HepG2 (cell line): ENCODE results near the gene PCDHGB2. TPM values are rescaled to one million over a fixed set of nuclear protein-coding genes. Genes with fewer than 3 reads are reported as not detected.
A peak's percentile ranks its signal among the peaks of the same experiment; 100 is the strongest.

Source experiments
- ATAC-seq: fragments of 200-7000 bp; cut with Tn5 transposase; 3 replicates; pipeline ENCODE4 v1.9.1; 2020; ENCODE audit warnings: mild to moderate bottlenecking, moderate library complexity
- BruUV-seq: library from RNA; stranded (reverse); fragments of 400-500 nt; replicated peaks from 2 replicates; lab custom pipeline; 2021; lab: Mats Ljungman, UMichigan
- CTCF ChIA-PET: fragments of 300-600 bp; formaldehyde crosslinking; extraction: SDS; loops from one replicate; lab custom pipeline; 2021; ENCODE audit warnings: low total read pairs, inconsistent platforms, low intra/inter-chr PET ratio; lab: Yijun Ruan, JAX
- POLR2A ChIA-PET: fragments of 350-600 bp; sonication (Branson Sonifier 250); formaldehyde crosslinking; loops from one replicate; lab custom pipeline; 2020; ENCODE audit warnings: antibody characterized with exemption, inconsistent platforms; lab: Yijun Ruan, JAX
- DNase-seq: peaks from one replicate; pipeline ENCODE4 v3.0.0-alpha.2; 2015; ENCODE audit warnings: low spot score
- FAIRE-seq: peaks from 3 replicates; lab custom pipeline; 2011; peaks lifted over from hg19 to GRCh38; lab: Jason Lieb, UNC
- H2AFZ ChIP-seq: one replicate; pipeline ENCODE4 v1.6.1; 2011; ENCODE audit warnings: low read length, inconsistent platforms
- H3K27ac ChIP-seq: fragments of 300-600 bp; 3 replicates; pipeline ENCODE4 v1.8.0; 2011; ENCODE audit warnings: mixed run types, mild to moderate bottlenecking, mixed read lengths, low read length, inconsistent platforms; ENCODE audit not compliant: insufficient read depth; ENCODE audit errors: extremely low read length
- H3K27me3 ChIP-seq, 2 experiments: fragments of 200-600 bp in 1 of 2; 2 replicates in 1 of 2; 3 replicates in 1 of 2; pipeline versions ENCODE4 v1.6.0 to v1.8.0; 2011; ENCODE audit warnings: low read length in 2 of 2, mild to moderate bottlenecking in 2 of 2, moderate library complexity in 2 of 2, inconsistent platforms in 1 of 2; ENCODE audit not compliant: insufficient read depth in 2 of 2, control insufficient read depth in 1 of 2
- H3K36me3 ChIP-seq, 2 experiments: fragments of 200-600 bp in 1 of 2; replicated peaks in 1 of 2; 2 replicates in 1 of 2; 3 replicates in 1 of 2; pipeline versions ENCODE4 v1.5.1 to v1.8.0; 2011; ENCODE audit warnings: low read length in 2 of 2, inconsistent platforms in 1 of 2; ENCODE audit not compliant: insufficient read depth in 2 of 2, control insufficient read depth in 1 of 2
- H3K4me1 ChIP-seq: 2 replicates; pipeline ENCODE4 v1.5.1; 2012; ENCODE audit warnings: low read length, inconsistent platforms; ENCODE audit not compliant: insufficient read depth
- H3K4me2 ChIP-seq: 2 replicates; pipeline ENCODE4 v1.6.0; 2011; ENCODE audit warnings: low read depth, low read length, inconsistent platforms
- H3K4me3 ChIP-seq, 3 experiments: fragments of 200-600 bp in 1 of 3; sonication (generic), shearing (Covaris generic) in 1 of 3; replicated peaks in 1 of 3; 2 replicates each; pipeline ENCODE4 v1.5.1; 2011 to 2016; ENCODE audit warnings: low read length in 3 of 3, inconsistent platforms in 2 of 3, low read depth in 2 of 3, mild to moderate bottlenecking in 2 of 3, control low read depth in 1 of 3, mixed read lengths in 1 of 3; ENCODE audit not compliant: insufficient read depth in 1 of 3
- H3K79me2 ChIP-seq: one replicate; pipeline ENCODE4 v1.6.1; 2011; ENCODE audit warnings: low read length, inconsistent platforms; ENCODE audit not compliant: insufficient read depth
- H3K9ac ChIP-seq: 2 replicates; pipeline ENCODE4 v1.6.0; 2011; ENCODE audit warnings: mild to moderate bottlenecking, low read depth, low read length, inconsistent platforms; ENCODE audit not compliant: insufficient read depth
- H3K9me3 ChIP-seq: 2 replicates; pipeline ENCODE4 v1.5.1; 2012; ENCODE audit warnings: mild to moderate bottlenecking, low read length
- H4K20me1 ChIP-seq: 2 replicates; pipeline ENCODE4 v1.6.0; 2011; ENCODE audit warnings: inconsistent platforms, mild to moderate bottlenecking, low read length, moderate library complexity; ENCODE audit not compliant: insufficient read depth
- ADNP ChIP-seq: sonication (generic); formaldehyde crosslinking; IDR thresholded peaks from 2 replicates; pipeline ENCODE4 v1.4.0; 2020; ENCODE audit warnings: missing genetic modification reagents
- BORCS8-MEF2B ChIP-seq: sonication (generic); formaldehyde crosslinking; IDR thresholded peaks from 2 replicates; pipeline ENCODE4 v1.8.0; 2022; ENCODE audit warnings: mild to moderate bottlenecking, missing genetic modification reagents
- CBX1 ChIP-seq: IDR thresholded peaks from one replicate; pipeline ENCODE4 v1.6.1; 2016; ENCODE audit warnings: antibody characterized with exemption, low read depth
- CREM ChIP-seq, 2 experiments: sonication (generic) in 1 of 2; formaldehyde crosslinking in 1 of 2; IDR thresholded peaks; 2 replicates each; pipeline versions ENCODE4 v1.4.0 to v1.6.1; 2016 to 2020; ENCODE audit warnings: antibody characterized with exemption in 1 of 2, mild to moderate bottlenecking in 1 of 2, missing genetic modification reagents in 1 of 2
- FOXK2 ChIP-seq: fragments of 450-650 bp; IDR thresholded peaks from 2 replicates; pipeline ENCODE4 v1.6.1; 2016
- GATAD1 ChIP-seq: IDR thresholded peaks from 2 replicates; pipeline ENCODE4 v1.6.1; 2016; ENCODE audit warnings: missing genetic modification reagents, missing compliant biosample characterization
- KAT2B ChIP-seq: fragments of 150-350 bp; IDR thresholded peaks from 2 replicates; pipeline ENCODE4 v1.6.1; 2014; ENCODE audit warnings: low read depth, low read length, borderline replicate concordance
- KLF12 ChIP-seq: sonication (generic); formaldehyde crosslinking; IDR thresholded peaks from 2 replicates; pipeline ENCODE4 v1.4.0; 2020; ENCODE audit warnings: missing genetic modification reagents, borderline replicate concordance
- RNF2 ChIP-seq: fragments of 450-650 bp; conservative IDR thresholded peaks from 2 replicates; pipeline ENCODE4 v1.6.1; 2016; ENCODE audit warnings: low read depth
- RORA ChIP-seq: sonication (generic); formaldehyde crosslinking; IDR thresholded peaks from 2 replicates; pipeline ENCODE4 v1.5.0; 2020; ENCODE audit warnings: mild to moderate bottlenecking, missing genetic modification reagents, moderate library complexity
- SMYD3 ChIP-seq: sonication (generic); formaldehyde crosslinking; IDR thresholded peaks from 2 replicates; pipeline ENCODE4 v1.8.1; 2023; ENCODE audit warnings: mild to moderate bottlenecking, missing genetic modification reagents
- SP4 ChIP-seq: sonication (generic); formaldehyde crosslinking; IDR thresholded peaks from 2 replicates; pipeline ENCODE4 v1.8.1; 2023; ENCODE audit warnings: mild to moderate bottlenecking, missing genetic modification reagents
- ZNF207 ChIP-seq: fragments of 450-650 bp; IDR thresholded peaks from 2 replicates; pipeline ENCODE4 v1.6.1; 2016; ENCODE audit warnings: antibody characterized with exemption, borderline replicate concordance
- ZNF292 ChIP-seq: sonication (generic); formaldehyde crosslinking; IDR thresholded peaks from 2 replicates; pipeline ENCODE4 v1.8.1; 2022; ENCODE audit warnings: mild to moderate bottlenecking, low read depth, missing genetic modification reagents, borderline replicate concordance
- ZNF552 ChIP-seq: sonication (generic); formaldehyde crosslinking; IDR thresholded peaks from 2 replicates; pipeline ENCODE4 v1.9.0; 2022; ENCODE audit warnings: missing genetic modification reagents, mild to moderate bottlenecking, borderline replicate concordance
- ZNF780A ChIP-seq: sonication (generic); formaldehyde crosslinking; IDR thresholded peaks from 2 replicates; pipeline ENCODE4 v1.8.0; 2022; ENCODE audit warnings: mild to moderate bottlenecking, missing genetic modification reagents, moderate library complexity
- ZNF891 ChIP-seq: sonication (generic); formaldehyde crosslinking; IDR thresholded peaks from 2 replicates; pipeline ENCODE4 v1.5.0; 2020; ENCODE audit warnings: mild to moderate bottlenecking, missing genetic modification reagents
- WGBS: methylation state at CpG from one replicate; pipeline ENCODE4 v1.1.6; 2017; ENCODE audit warnings: low lambda C conversion rate; 5-methylcytosine and 5-hydroxymethylcytosine counted together
- in situ Hi-C: cut with HindIII; loops from 2 replicates; pipeline ENCODE4 v1.10.0; 2017; ENCODE audit warnings: low pct_unique_long_range_greater_than_20kb; ENCODE audit not compliant: extremely low pct_ligation_motif_present
- intact Hi-C: fragments of 100-400 bp; cut with micrococcal nuclease; formaldehyde crosslinking; loops from one replicate; pipeline ENCODE4 v1.10.0; 2022; ENCODE audit not compliant: unreplicated experiment
- polyA plus RNA-seq, 8 experiments: library from polyadenylated mRNA; depleted of rRNA in 3 of 8; stranded (reverse) in 7 of 8; unstranded in 1 of 8; fragments of >200 nt; fragmentation: Illumina TruSeq in 4 of 8; extraction: Trizol in 4 of 8; gene quantifications; 2 replicates each; pipeline versions ENCODE4 v1.2.1 to v1.2.3, GENCODE V29; 2011 to 2016; ENCODE audit warnings: low read depth in 4 of 8, missing spikeins in 1 of 8, mixed read lengths in 1 of 8; ENCODE audit not compliant: insufficient read depth in 1 of 8
- total RNA-seq, 5 experiments: library from RNA; depleted of rRNA; stranded (reverse); fragments of >200 nt; fragmentation: Illumina TruSeq; extraction: Trizol; gene quantifications; 2 replicates each; pipeline ENCODE4 v1.2.3, GENCODE V29; 2016; ENCODE audit warnings: low read depth in 1 of 5
- TF ChIP-seq, protein P1 (sequence below): sonication (generic); formaldehyde crosslinking; IDR thresholded peaks from 2 replicates; pipeline ENCODE4 v1.5.1; 2020; ENCODE audit warnings: missing genetic modification reagents, mild to moderate bottlenecking, borderline replicate concordance
- TF ChIP-seq, protein P2 (sequence below): sonication (generic); formaldehyde crosslinking; IDR thresholded peaks from 2 replicates; pipeline ENCODE4 v1.5.0; 2020; ENCODE audit warnings: missing genetic modification reagents
- TF ChIP-seq, protein P3 (sequence below): sonication (generic); formaldehyde crosslinking; IDR thresholded peaks from 2 replicates; pipeline ENCODE4 v1.4.0; 2020; ENCODE audit warnings: mild to moderate bottlenecking, missing genetic modification reagents

Gene PCDHGB2
- total and polyA plus RNA-seq, 2 of the 13 experiments (the other 11 are each of a cell fraction or from before 2014, with no cell fraction given) = 0.64 to 0.82 TPM

DNA sequence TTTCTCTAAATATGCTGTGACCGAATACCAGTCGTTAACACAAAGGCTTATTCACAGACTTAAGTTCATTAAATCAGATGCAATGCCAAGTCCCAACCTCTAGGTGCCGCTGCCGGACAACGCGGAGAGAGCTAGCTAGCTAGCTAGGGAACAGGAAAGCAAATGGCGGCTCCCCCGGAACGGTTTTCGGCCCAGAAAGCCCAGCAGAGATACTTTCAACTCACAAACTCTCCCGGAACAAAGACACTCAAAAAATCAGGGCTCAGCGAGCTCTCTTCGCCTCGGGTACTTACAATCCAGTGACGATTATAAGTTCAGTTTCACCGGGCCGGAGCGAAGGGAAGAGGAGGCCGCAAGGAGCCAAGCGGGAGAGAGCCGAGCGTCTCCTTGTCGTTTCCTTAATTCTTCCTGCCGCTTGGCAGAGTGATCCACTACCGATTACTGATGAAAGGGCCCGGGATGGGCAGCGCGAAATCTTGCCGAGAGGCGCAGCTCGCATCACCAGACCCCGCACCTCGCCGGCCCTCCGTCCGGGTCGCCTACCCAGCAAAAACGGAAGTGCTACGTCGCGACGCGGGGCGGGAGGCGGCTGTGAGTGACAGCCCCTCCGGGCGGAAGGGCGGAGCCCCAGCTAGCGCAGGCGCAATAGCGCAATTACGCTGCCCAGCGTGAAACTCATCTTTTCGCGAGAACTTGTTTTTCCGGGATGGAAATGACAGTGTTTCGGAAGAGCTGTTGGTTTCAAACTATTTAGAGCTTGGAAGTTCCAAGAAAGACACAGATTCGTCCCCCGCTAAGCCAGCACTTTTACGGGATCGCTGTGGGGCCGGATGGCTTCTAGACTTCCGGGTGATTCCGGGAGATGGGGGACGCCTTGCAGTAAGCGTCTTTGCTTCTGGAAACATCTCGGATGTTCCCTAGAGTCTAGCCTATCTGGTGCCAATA is 39.3 kb upstream of the PCDHGB2 start, which contains the start of gene TAF7:
Gene TAF7, minus strand, starts transcription at position 560 of the 945 bp plus-strand sequence. CDS start 740 bp downstream, outside the sequence.
- intact Hi-C loops = no loop called here
- peaks cover 4 to 14% of the 10 kb centered on the region in 2 experiments for H3K36me3 ChIP-seq
- H3K27me3 ChIP-seq = no peaks in the 10 kb centered on the region; a peak in 1 of 5 replicates
- WGBS = 2% methylated on average over 40 of the region's 67 CpGs
- ATAC-seq (peak; percentile 97), DNase-seq (peak; percentile 89), FAIRE-seq (peak; percentile 71)
- H3K9me3 ChIP-seq = peaks cover 42% of the 10 kb centered on the region
- H3K27ac ChIP-seq = peak within 1 kb of the TSS; percentile 94
- H3K4me2 ChIP-seq = peak within 1 kb of the TSS; percentile 75
- H2AFZ ChIP-seq = peak within 1 kb of the TSS; percentile 98
- ChIA-PET CTCF (interaction anchor here (2.2 kb wide), 1 partner anchor 243 kb away, joined by 9 read pairs; no protein-coding TSS in a partner anchor), POLR2A (interaction anchor here (0.7 to 2.0 kb wide), 20 partner anchors 8 to 610 kb away, joined by 3 to 22 read pairs (median 4); partner anchors contain the start of genes DELE1, DIAPH1, HDAC3 and PCDHB2)
- peak within 1 kb of the TSS; percentile 67 to 83 (median 72) for H3K4me3 ChIP-seq
- peaks cover 23% of the 10 kb centered on the region for H3K79me2 ChIP-seq
- H4K20me1 ChIP-seq = no peaks in the 10 kb centered on the region
- peaks cover 26% of the 10 kb centered on the region for H3K4me1 ChIP-seq
- TSS peak; percentile 75 for BruUV-seq
- in situ Hi-C loops = no loop called here
- peak within 1 kb of the TSS; percentile 95 for H3K9ac ChIP-seq
- TF ChIP-seq FOXK2 (no peak), SP4 (CRISPR knock-in tag) (peak; percentile 79; the same call in 1 of the 2 replicates), KLF12 (peak; percentile 67; the same call in 1 of the 2 replicates), BORCS8-MEF2B (CRISPR knock-in tag) (peak; percentile 88), ZNF552 (CRISPR knock-in tag) (0 out of 2 replicates have a peak, but pooled peaks have one; percentile 34), CREM (IDR thresholded peaks at IDR 0.05) (peak; percentile 75), CREM (CRISPR knock-in tag; IDR thresholded peaks at IDR 0.05) (no peak), ADNP (CRISPR knock-in tag) (no peak), ZNF780A (CRISPR knock-in tag) (peak; percentile 86; the same call in 1 of the 2 replicates), SMYD3 (CRISPR knock-in tag) (no peak), ZNF207 (no peak), KAT2B (no peak), RNF2 (peak; percentile 61; the same call in 1 of the 2 replicates), CBX1 (peak; percentile 54), ZNF891 (CRISPR knock-in tag) (0 out of 2 replicates have a peak, but pooled peaks have one; percentile 39), ZNF292 (no peak), RORA (CRISPR knock-in tag) (0 out of 2 replicates have a peak, but pooled peaks have one; percentile 14), GATAD1 (peak; percentile 70; the same call in 1 of the 2 replicates)
- TF ChIP-seq, protein P1, sequence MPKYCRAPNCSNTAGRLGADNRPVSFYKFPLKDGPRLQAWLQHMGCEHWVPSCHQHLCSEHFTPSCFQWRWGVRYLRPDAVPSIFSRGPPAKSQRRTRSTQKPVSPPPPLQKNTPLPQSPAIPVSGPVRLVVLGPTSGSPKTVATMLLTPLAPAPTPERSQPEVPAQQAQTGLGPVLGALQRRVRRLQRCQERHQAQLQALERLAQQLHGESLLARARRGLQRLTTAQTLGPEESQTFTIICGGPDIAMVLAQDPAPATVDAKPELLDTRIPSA (CRISPR knock-in tag) = no peak; the same call in 1 of the 2 replicates
- TF ChIP-seq, protein P2, sequence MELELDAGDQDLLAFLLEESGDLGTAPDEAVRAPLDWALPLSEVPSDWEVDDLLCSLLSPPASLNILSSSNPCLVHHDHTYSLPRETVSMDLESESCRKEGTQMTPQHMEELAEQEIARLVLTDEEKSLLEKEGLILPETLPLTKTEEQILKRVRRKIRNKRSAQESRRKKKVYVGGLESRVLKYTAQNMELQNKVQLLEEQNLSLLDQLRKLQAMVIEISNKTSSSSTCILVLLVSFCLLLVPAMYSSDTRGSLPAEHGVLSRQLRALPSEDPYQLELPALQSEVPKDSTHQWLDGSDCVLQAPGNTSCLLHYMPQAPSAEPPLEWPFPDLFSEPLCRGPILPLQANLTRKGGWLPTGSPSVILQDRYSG = no peak
- TF ChIP-seq, protein P3, sequence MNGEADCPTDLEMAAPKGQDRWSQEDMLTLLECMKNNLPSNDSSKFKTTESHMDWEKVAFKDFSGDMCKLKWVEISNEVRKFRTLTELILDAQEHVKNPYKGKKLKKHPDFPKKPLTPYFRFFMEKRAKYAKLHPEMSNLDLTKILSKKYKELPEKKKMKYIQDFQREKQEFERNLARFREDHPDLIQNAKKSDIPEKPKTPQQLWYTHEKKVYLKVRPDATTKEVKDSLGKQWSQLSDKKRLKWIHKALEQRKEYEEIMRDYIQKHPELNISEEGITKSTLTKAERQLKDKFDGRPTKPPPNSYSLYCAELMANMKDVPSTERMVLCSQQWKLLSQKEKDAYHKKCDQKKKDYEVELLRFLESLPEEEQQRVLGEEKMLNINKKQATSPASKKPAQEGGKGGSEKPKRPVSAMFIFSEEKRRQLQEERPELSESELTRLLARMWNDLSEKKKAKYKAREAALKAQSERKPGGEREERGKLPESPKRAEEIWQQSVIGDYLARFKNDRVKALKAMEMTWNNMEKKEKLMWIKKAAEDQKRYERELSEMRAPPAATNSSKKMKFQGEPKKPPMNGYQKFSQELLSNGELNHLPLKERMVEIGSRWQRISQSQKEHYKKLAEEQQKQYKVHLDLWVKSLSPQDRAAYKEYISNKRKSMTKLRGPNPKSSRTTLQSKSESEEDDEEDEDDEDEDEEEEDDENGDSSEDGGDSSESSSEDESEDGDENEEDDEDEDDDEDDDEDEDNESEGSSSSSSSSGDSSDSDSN = peak; percentile 73
